H1 (cell line): Measurements from ENCODE around the gene MAP2K2. TPM values are rescaled to one million over a fixed set of nuclear protein-coding genes. Genes with fewer than 3 reads are reported as not detected.
"Not testable (repeated sequence)": the region's sequence is repeated elsewhere in the genome, so short reads cannot be mapped to it uniquely, and the experiment has no call there.

Experiments used
- CTCF ChIA-PET: fragments of 300-600 bp; sonication (Branson Sonifier 250); formaldehyde crosslinking; loops from one replicate; lab custom pipeline; 2021; ENCODE audit not compliant: partially characterized antibody; lab: Charles Lee
- POLR2A ChIA-PET: fragments of 300-600 bp; sonication (Branson Sonifier 250); formaldehyde crosslinking; loops from one replicate; lab custom pipeline; 2021; ENCODE audit warnings: inconsistent platforms; ENCODE audit not compliant: partially characterized antibody; lab: Charles Lee
- DNase-seq, 2 experiments: peaks; one replicate each; pipeline versions ENCODE4 v3.0.0 to v3.0.0-alpha.2; 2010 to 2022; ENCODE audit warnings: low spot score in 2 of 2, low read depth in 1 of 2, mixed read lengths in 1 of 2
- FAIRE-seq: peaks from 2 replicates; lab custom pipeline; 2011; peaks lifted over from hg19 to GRCh38; lab: Jason Lieb, UNC
- H2AFZ ChIP-seq: 2 replicates; pipeline ENCODE4 v1.8.1; 2012; ENCODE audit warnings: low read length, inconsistent platforms
- H2AK5ac ChIP-seq: 2 replicates; pipeline ENCODE4 v1.6.1; 2013; ENCODE audit warnings: low read depth, low read length
- H2BK120ac ChIP-seq: replicated peaks from 2 replicates; pipeline ENCODE3; 2013; ENCODE audit warnings: low read depth, low read length, inconsistent platforms
- H2BK12ac ChIP-seq: 2 replicates; pipeline ENCODE4 v1.6.1; 2013; ENCODE audit warnings: low read depth, low read length
- H2BK15ac ChIP-seq: 2 replicates; pipeline ENCODE4 v1.6.1; 2013; ENCODE audit warnings: low read length
- H2BK20ac ChIP-seq: 2 replicates; pipeline ENCODE4 v1.6.1; 2013; ENCODE audit warnings: low read length
- H2BK5ac ChIP-seq: 2 replicates; pipeline ENCODE4 v1.6.1; 2013; ENCODE audit warnings: low read depth, low read length
- H3K14ac ChIP-seq: 2 replicates; pipeline ENCODE4 v1.6.1; 2013; ENCODE audit warnings: inconsistent platforms; ENCODE audit not compliant: insufficient read length
- H3K18ac ChIP-seq: 2 replicates; pipeline ENCODE4 v1.6.1; 2013; ENCODE audit warnings: low read length; ENCODE audit errors: extremely low read depth
- H3K23ac ChIP-seq: 2 replicates; pipeline ENCODE4 v1.6.1; 2013; ENCODE audit warnings: inconsistent platforms; ENCODE audit not compliant: insufficient read length
- H3K23me2 ChIP-seq: 2 replicates; pipeline ENCODE4 v1.6.1; 2013; ENCODE audit warnings: low read depth, low read length
- H3K27ac ChIP-seq: 2 replicates; pipeline ENCODE4 v1.6.1; 2011; ENCODE audit warnings: low read depth, low read length, inconsistent platforms
- H3K27me3 ChIP-seq, 4 experiments: replicated peaks in 1 of 4; 1 replicate in 1 of 4; 2 replicates in 3 of 4; pipeline versions ENCODE4 v1.6.1 to v1.8.1; 2011 to 2013; ENCODE audit warnings: low read length in 3 of 4, mild to moderate bottlenecking in 3 of 4, inconsistent platforms in 2 of 4, mixed read lengths in 2 of 4, moderate library complexity in 1 of 4; ENCODE audit not compliant: control insufficient read depth in 3 of 4, insufficient read depth in 3 of 4; ENCODE audit errors: extremely low read depth in 1 of 4
- H3K36me3 ChIP-seq, 4 experiments: 2 replicates each; pipeline versions ENCODE4 v1.6.1 to v1.8.1; 2011 to 2013; ENCODE audit warnings: mild to moderate bottlenecking in 4 of 4, low read length in 3 of 4, moderate library complexity in 2 of 4, control low read depth in 1 of 4, inconsistent platforms in 1 of 4; ENCODE audit not compliant: insufficient read depth in 4 of 4, control insufficient read depth in 2 of 4
- H3K4ac ChIP-seq: replicated peaks from 2 replicates; pipeline ENCODE3; 2013; ENCODE audit warnings: low read length, low read depth, mixed read lengths, inconsistent platforms; ENCODE audit not compliant: insufficient read length
- H3K4me1 ChIP-seq, 4 experiments: replicated peaks in 1 of 4; 1 replicate in 1 of 4; 2 replicates in 3 of 4; pipeline versions ENCODE4 v1.6.1 to v1.8.1; 2011 to 2013; ENCODE audit warnings: low read length in 3 of 4, inconsistent platforms in 2 of 4, mixed read lengths in 1 of 4; ENCODE audit not compliant: insufficient read depth in 4 of 4, control insufficient read depth in 3 of 4
- H3K4me2 ChIP-seq, 2 experiments: 2 replicates each; pipeline versions ENCODE4 v1.6.1 to v1.8.1; 2011 to 2013; ENCODE audit warnings: low read depth in 2 of 2, low read length in 2 of 2, control low read depth in 1 of 2, inconsistent platforms in 1 of 2, mild to moderate bottlenecking in 1 of 2; ENCODE audit not compliant: insufficient read depth in 1 of 2
- H3K4me3 ChIP-seq, 4 experiments: fragments of 200-600, 300-600 bp in 1 of 4; sonication (generic), shearing (Covaris generic), sonication (Bioruptor Twin) in 1 of 4; 2 replicates each; pipeline versions ENCODE4 v1.5.1 to v1.8.1; 2011 to 2016; ENCODE audit warnings: low read length in 4 of 4, low read depth in 3 of 4, control low read depth in 2 of 4, inconsistent platforms in 2 of 4, mild to moderate bottlenecking in 2 of 4, mixed read lengths in 1 of 4, moderate library complexity in 1 of 4; ENCODE audit not compliant: insufficient read depth in 2 of 4; ENCODE audit errors: extremely low read depth in 1 of 4
- H3K56ac ChIP-seq: replicated peaks from 2 replicates; pipeline ENCODE3; 2013; ENCODE audit warnings: low read depth, mild to moderate bottlenecking, mixed read lengths, low read length, inconsistent platforms; ENCODE audit not compliant: insufficient read length
- H3K79me1 ChIP-seq: 2 replicates; pipeline ENCODE4 v1.6.1; 2013; ENCODE audit warnings: low read depth, low read length, control low read depth
- H3K79me2 ChIP-seq, 2 experiments: 2 replicates each; pipeline versions ENCODE4 v1.6.1 to v1.8.1; 2012 to 2013; ENCODE audit warnings: low read length in 2 of 2, mild to moderate bottlenecking in 2 of 2, inconsistent platforms in 1 of 2; ENCODE audit not compliant: insufficient read depth in 2 of 2, control insufficient read depth in 1 of 2
- H3K9ac ChIP-seq, 4 experiments: replicated peaks in 1 of 4; 1 replicate in 1 of 4; 2 replicates in 3 of 4; pipeline versions ENCODE4 v1.6.1 to v1.8.1; 2011 to 2013; ENCODE audit warnings: low read depth in 3 of 4, low read length in 3 of 4, control low read depth in 2 of 4, mild to moderate bottlenecking in 2 of 4, moderate library complexity in 2 of 4, inconsistent platforms in 1 of 4; ENCODE audit errors: extremely low read depth in 1 of 4
- H3K9me3 ChIP-seq, 2 experiments: 2 replicates each; pipeline versions ENCODE4 v1.6.1 to v1.8.1; 2012 to 2013; ENCODE audit warnings: mild to moderate bottlenecking in 2 of 2, moderate library complexity in 2 of 2, control low read depth in 1 of 2, inconsistent platforms in 1 of 2, low read depth in 1 of 2, low read length in 1 of 2, mixed read lengths in 1 of 2; ENCODE audit not compliant: insufficient read depth in 2 of 2
- H4K20me1 ChIP-seq, 2 experiments: replicated peaks in 1 of 2; 2 replicates each; pipeline versions ENCODE3 to v1.8.1; 2011 to 2013; ENCODE audit warnings: inconsistent platforms in 2 of 2, low read length in 2 of 2, mild to moderate bottlenecking in 1 of 2; ENCODE audit not compliant: insufficient read depth in 2 of 2, control insufficient read depth in 1 of 2
- H4K5ac ChIP-seq: 2 replicates; pipeline ENCODE4 v1.6.1; 2013; ENCODE audit warnings: low read length, low read depth, mixed read lengths, inconsistent platforms; ENCODE audit not compliant: insufficient read length
- H4K8ac ChIP-seq: 2 replicates; pipeline ENCODE4 v1.8.0; 2013; ENCODE audit warnings: mild to moderate bottlenecking, moderate library complexity, low read length, inconsistent platforms; ENCODE audit not compliant: insufficient read depth; ENCODE audit errors: extremely low read depth
- H4K91ac ChIP-seq: replicated peaks from 2 replicates; pipeline ENCODE3; 2013; ENCODE audit warnings: low read length, mixed read lengths, inconsistent platforms; ENCODE audit not compliant: insufficient read length
- BRCA1 ChIP-seq: IDR thresholded peaks from 2 replicates; pipeline ENCODE4 v1.6.1; 2012; ENCODE audit warnings: low read depth, low read length, improper control_type of control experiment
- CHD1 ChIP-seq: IDR thresholded peaks from 2 replicates; pipeline ENCODE4 v1.6.1; 2012; ENCODE audit warnings: low read depth, low read length, improper control_type of control experiment
- POU5F1 ChIP-seq: IDR thresholded peaks from 2 replicates; pipeline ENCODE4 v1.6.1; 2011; ENCODE audit warnings: low read depth, mild to moderate bottlenecking, low read length, moderate library complexity
- SP4 ChIP-seq: IDR thresholded peaks from 2 replicates; pipeline ENCODE4 v1.6.1; 2012; ENCODE audit warnings: low read length, inconsistent platforms
- WGBS, 2 experiments: shearing (Covaris generic) in 1 of 2; methylation state at CpG; one replicate each; pipeline versions ENCODE4 v1.1.6 to v1.1.7; 2013 to 2015; ENCODE audit warnings: low lambda C conversion rate in 2 of 2, mixed read lengths in 2 of 2, inconsistent platforms in 1 of 2, low coverage in 1 of 2, missing lambda C conversion rate in 1 of 2; ENCODE audit not compliant: insufficient replicate concordance in 2 of 2, insufficient coverage in 1 of 2, insufficient read length in 1 of 2; ENCODE audit errors: extremely low coverage in 1 of 2, missing lambda C conversion rate in 1 of 2; 5-methylcytosine and 5-hydroxymethylcytosine counted together
- polyA plus RNA-seq, 7 experiments: library from polyadenylated mRNA; depleted of rRNA in 3 of 7; stranded (reverse) in 5 of 7; unstranded in 2 of 7; fragments of >200 nt in 5 of 7; fragments of 200-250 nt in 2 of 7; gene quantifications; 1 replicate in 5 of 7; 2 replicates in 1 of 7; 4 replicates in 1 of 7; pipeline versions ENCODE4 v1.2.1 to v1.2.3, GENCODE V29; 2011 to 2013; ENCODE audit warnings: missing spikeins in 2 of 7, mixed read lengths in 2 of 7
- total RNA-seq: library from RNA; stranded (reverse); fragmentation: NEBNext Ultra II Directional; extraction: Animal tissue kit (Norgen Biotek cat#: 25700); gene quantifications from 2 replicates; pipeline ENCODE4 v1.2.1, GENCODE V29; 2021

MAP2K2 gene
- total and polyA plus RNA-seq, 2 of the 8 experiments (the other 6 are each of a cell fraction or from before 2014, with no cell fraction given): 111 to 162 TPM

DNA sequence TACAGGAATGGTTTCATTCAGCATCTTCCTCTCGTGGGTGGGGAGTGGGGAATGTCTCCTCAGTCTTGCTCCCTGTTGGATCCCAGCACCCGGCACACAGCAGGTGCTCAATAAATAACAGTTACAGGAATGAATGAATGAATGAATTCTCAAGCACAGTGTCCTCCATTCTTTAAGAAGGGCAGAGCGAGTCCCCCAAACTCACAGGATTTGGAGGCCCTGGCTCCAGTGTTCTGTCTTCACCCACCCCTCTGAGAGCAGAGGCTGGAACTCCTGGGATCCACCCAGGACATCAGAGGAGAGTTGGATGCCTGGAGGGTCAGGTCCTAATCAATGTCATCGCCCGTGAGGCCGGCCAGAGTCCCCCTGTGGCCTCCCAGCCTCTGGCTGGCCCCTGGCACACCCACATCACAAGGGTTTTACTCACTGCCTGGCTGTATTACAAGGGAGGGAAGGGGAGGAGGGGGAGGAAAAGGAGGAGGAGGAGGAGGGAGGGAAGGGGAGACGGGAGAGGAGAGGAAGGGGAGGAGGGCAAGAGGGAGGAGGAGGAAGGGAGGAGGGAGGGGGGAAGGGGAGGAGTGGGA, 20.8 kb upstream of the MAP2K2 start (continued):
- no peak for TF ChIP-seq BRCA1
- TF ChIP-seq SP4: no peak
- no peak for TF ChIP-seq POU5F1
- no peak for TF ChIP-seq CHD1
- TF ChIP-seq, all 59 proteins: peak for 0

DNA sequence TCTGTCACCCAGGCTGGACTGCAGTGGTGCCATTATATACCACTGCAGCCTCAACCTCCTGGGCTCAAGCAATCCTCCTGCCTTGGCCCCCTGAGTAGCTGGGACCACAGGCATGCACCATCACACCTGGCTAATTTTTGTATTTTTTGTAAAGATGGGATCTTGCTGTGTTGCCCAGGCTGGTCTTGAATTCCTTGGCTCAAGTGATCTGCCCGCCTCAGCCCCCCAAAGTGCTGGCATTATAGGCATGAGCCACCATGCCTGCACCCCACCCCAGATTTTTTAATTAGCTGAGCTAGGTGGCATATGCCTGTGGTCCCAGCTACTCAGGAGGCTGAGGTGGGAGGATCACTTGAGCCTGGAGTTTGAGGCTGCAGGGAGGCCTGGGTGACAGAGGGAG, 19.0 kb upstream of the MAP2K2 start:
- not testable (repeated sequence) for H3K4me2 ChIP-seq, H4K91ac ChIP-seq, H3K27me3 ChIP-seq, H3K9me3 ChIP-seq, H2AK5ac ChIP-seq, H2BK12ac ChIP-seq, H3K23ac ChIP-seq, H3K4me3 ChIP-seq, H4K20me1 ChIP-seq, H3K23me2 ChIP-seq, H3K14ac ChIP-seq, FAIRE-seq, H4K8ac ChIP-seq, H2BK120ac ChIP-seq, H3K4me1 ChIP-seq, H4K5ac ChIP-seq, H3K9ac ChIP-seq, H2AFZ ChIP-seq, DNase-seq, H3K27ac ChIP-seq, H3K56ac ChIP-seq, H3K18ac ChIP-seq, H3K36me3 ChIP-seq, H3K4ac ChIP-seq, H2BK20ac ChIP-seq, H3K79me2 ChIP-seq, H2BK15ac ChIP-seq, H3K79me1 ChIP-seq, H2BK5ac ChIP-seq
- ChIA-PET CTCF (interaction anchor here (1.6 to 7.1 kb wide), 4 partner anchors 8 to 65 kb away, joined by 3 to 79 read pairs (median 32); partner anchors contain the start of gene CREB3L3), POLR2A (interaction anchor here (0.6 kb wide), 1 partner anchor 74 kb away, joined by 3 read pairs; no protein-coding TSS in a partner anchor)
- WGBS, 2 experiments: 92% methylated on average over 1 of the region's 1 CpG; no CpG with 5 or more reads in 1 of the 2 experiments
